ENCODE measurements around the gene PRKN.

Gene PRKN

DNA sequence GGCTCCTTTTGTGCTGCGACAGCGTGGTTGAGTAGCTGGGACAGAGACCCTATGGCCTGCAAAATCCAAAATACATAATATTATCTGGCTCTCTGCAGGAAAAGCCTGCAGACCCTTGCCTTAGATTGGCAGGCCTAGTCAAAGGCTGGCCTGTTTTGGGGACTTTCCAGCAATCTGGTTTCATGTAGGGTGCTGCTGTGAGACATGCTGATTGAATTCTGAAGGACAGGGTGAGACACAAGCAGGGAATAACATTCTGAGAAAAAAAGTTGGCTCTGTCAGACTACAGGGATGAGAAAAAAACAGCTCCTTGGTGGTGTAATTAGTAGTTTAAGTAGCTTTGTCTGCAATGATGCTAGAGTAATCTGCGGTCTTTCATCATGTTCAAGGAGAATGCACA, 1051.0 kb downstream of the PRKN start:
- no peak for DNase-seq (ENCODE audit: extremely low spot score)
- CTCF ChIA-PET: no interaction called here
- POLR2A ChIA-PET: no interaction called here
- no peak for TF ChIP-seq CTBP1 (IDR thresholded peaks at IDR 0.05; ENCODE audit: borderline replicate concordance)
- no peak for TF ChIP-seq FOXM1 (IDR thresholded peaks at IDR 0.05; ENCODE audit: borderline replicate concordance)
- no peak for TF ChIP-seq LEF1 (IDR thresholded peaks at IDR 0.05; ENCODE audit: borderline replicate concordance)
- TF ChIP-seq BHLHE40 (IDR thresholded peaks at IDR 0.05; ENCODE audit: borderline replicate concordance): no peak
- no peak for TF ChIP-seq L3MBTL2 (conservative IDR thresholded peaks at IDR 0.05)
- no peak for TF ChIP-seq ARNT (IDR thresholded peaks at IDR 0.05)
- no peak for TF ChIP-seq SUZ12 (IDR thresholded peaks at IDR 0.05)
- TF ChIP-seq PKNOX1 (IDR thresholded peaks at IDR 0.05): no peak
- no peak for TF ChIP-seq FOXK2 (IDR thresholded peaks at IDR 0.05)
- TF ChIP-seq ZNF384 (IDR thresholded peaks at IDR 0.05): no peak
- TF ChIP-seq FOXA1 (IDR thresholded peaks at IDR 0.05): no peak
- no peak for TF ChIP-seq HDGF (IDR thresholded peaks at IDR 0.05; ENCODE audit: borderline replicate concordance)
- no peak for TF ChIP-seq NFRKB (IDR thresholded peaks at IDR 0.05)
- no peak for TF ChIP-seq ELF4 (IDR thresholded peaks at IDR 0.05)
- TF ChIP-seq SP1 (IDR thresholded peaks at IDR 0.05): no peak
- no peak for TF ChIP-seq TARDBP (IDR thresholded peaks at IDR 0.05)

DNA sequence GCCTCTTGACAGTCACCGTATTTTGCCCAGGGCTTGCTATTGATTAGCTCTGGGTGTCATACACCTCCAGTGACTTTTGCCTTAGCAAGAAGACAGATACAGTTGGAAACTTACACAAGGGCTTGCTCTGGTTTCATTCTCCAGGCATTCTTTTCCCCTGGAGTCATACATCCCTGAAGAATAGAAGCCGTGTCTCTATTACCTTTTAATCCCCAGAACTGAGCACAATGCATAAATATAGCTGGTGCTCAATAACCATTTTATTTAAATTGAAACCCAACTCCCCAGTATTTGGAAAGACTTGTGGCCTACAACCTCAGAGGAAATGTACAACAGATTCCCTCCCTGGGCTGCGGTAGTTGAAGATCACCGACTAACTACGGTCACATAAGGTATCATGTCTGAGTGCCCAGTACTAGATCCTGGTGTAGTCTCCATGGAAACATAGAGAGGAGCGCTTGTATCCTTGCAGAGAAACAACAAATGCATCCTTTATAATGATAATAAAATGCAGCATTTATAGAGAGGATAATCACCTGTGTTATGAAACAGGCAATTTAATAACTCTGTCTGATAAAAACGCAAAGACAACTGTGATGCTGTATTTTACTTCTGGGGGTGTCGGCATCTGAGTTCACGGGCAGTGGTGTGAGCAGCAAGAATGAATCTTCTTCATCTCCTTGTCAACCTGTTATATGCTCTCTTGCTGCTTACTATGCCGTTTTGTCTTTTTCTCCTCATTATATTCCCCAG, 1052.5 kb downstream of the PRKN start:
- CTCF ChIA-PET: no interaction called here
- DNase-seq (ENCODE audit: extremely low spot score): no peak
- POLR2A ChIA-PET: no interaction called here
- TF ChIP-seq LEF1 (IDR thresholded peaks at IDR 0.05; ENCODE audit: borderline replicate concordance): no peak
- no peak for TF ChIP-seq TARDBP (IDR thresholded peaks at IDR 0.05)
- no peak for TF ChIP-seq SUZ12 (IDR thresholded peaks at IDR 0.05)
- TF ChIP-seq FOXK2 (IDR thresholded peaks at IDR 0.05): no peak
- no peak for TF ChIP-seq L3MBTL2 (conservative IDR thresholded peaks at IDR 0.05)

DNA sequence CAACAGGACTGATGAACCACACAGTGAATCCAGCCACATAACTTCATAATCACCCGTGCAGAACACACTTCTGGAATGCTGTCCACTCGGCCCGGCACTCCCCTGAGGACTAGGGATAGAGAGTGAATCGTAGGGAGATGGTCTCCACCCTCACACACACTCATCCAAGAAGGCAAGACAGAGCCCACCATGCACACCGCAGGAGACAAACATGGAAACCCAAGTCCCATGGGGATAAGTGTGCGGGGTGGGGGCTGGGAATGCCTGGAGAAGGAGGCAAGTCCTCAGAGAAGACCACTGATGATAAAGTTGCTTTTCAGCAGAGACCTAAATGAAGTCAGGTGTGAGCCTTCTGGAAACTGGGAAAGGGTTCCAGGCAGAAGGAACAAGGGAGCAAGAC, 1054.5 kb downstream of the PRKN start:
- CTCF ChIA-PET: no interaction called here
- no peak for TF ChIP-seq FOXA1 (IDR thresholded peaks at IDR 0.05)
- TF ChIP-seq ZNF384 (IDR thresholded peaks at IDR 0.05): no peak
- TF ChIP-seq SP1 (IDR thresholded peaks at IDR 0.05): no peak
- no peak for TF ChIP-seq HDGF (IDR thresholded peaks at IDR 0.05; ENCODE audit: borderline replicate concordance)
- no peak for TF ChIP-seq FOXM1 (IDR thresholded peaks at IDR 0.05; ENCODE audit: borderline replicate concordance)
- no peak for TF ChIP-seq CTBP1 (IDR thresholded peaks at IDR 0.05; ENCODE audit: borderline replicate concordance)
- TF ChIP-seq NFRKB (IDR thresholded peaks at IDR 0.05): no peak
- no peak for TF ChIP-seq PKNOX1 (IDR thresholded peaks at IDR 0.05)
- no peak for TF ChIP-seq ELF4 (IDR thresholded peaks at IDR 0.05)
- no peak for TF ChIP-seq BHLHE40 (IDR thresholded peaks at IDR 0.05; ENCODE audit: borderline replicate concordance)
- POLR2A ChIA-PET: no interaction called here
- DNase-seq (ENCODE audit: extremely low spot score): no peak

DNA sequence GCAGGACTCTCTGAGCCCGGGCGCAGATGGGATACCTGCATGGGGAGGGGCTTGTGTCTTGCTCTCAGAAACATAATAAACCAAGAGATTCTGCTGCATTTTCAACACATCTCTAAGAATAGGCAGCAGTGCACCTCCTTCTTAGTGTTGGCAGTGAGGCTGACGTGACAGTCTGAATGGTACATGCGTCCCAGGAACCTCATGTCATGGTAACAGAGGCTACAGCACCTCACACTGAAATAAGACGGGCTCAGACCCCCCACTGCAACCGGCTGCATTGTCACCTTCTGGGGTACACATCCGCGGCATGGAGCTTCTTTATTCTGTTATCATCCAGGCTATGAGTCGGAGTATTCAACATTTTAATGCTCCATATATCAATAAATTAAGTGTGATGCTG, 1056.4 kb downstream of the PRKN start:
- ChIA-PET POLR2A (no interaction called here), CTCF (no interaction called here)
- DNase-seq (ENCODE audit: extremely low spot score): no peak
- no peak for TF ChIP-seq TARDBP (IDR thresholded peaks at IDR 0.05)
- no peak for TF ChIP-seq ARNT (IDR thresholded peaks at IDR 0.05)
- TF ChIP-seq SP1 (IDR thresholded peaks at IDR 0.05): no peak
- no peak for TF ChIP-seq FOXM1 (IDR thresholded peaks at IDR 0.05; ENCODE audit: borderline replicate concordance)
- TF ChIP-seq LEF1 (IDR thresholded peaks at IDR 0.05; ENCODE audit: borderline replicate concordance): no peak
- no peak for TF ChIP-seq NFRKB (IDR thresholded peaks at IDR 0.05)
- TF ChIP-seq BHLHE40 (IDR thresholded peaks at IDR 0.05; ENCODE audit: borderline replicate concordance): no peak
- no peak for TF ChIP-seq FOXK2 (IDR thresholded peaks at IDR 0.05)
- TF ChIP-seq ELF4 (IDR thresholded peaks at IDR 0.05): no peak
- no peak for TF ChIP-seq ZNF384 (IDR thresholded peaks at IDR 0.05)
- TF ChIP-seq HDGF (IDR thresholded peaks at IDR 0.05; ENCODE audit: borderline replicate concordance): no peak
- TF ChIP-seq PKNOX1 (IDR thresholded peaks at IDR 0.05): no peak
- TF ChIP-seq SUZ12 (IDR thresholded peaks at IDR 0.05): no peak
- no peak for TF ChIP-seq L3MBTL2 (conservative IDR thresholded peaks at IDR 0.05)
- no peak for TF ChIP-seq CTBP1 (IDR thresholded peaks at IDR 0.05; ENCODE audit: borderline replicate concordance)
- no peak for TF ChIP-seq FOXA1 (IDR thresholded peaks at IDR 0.05)

DNA sequence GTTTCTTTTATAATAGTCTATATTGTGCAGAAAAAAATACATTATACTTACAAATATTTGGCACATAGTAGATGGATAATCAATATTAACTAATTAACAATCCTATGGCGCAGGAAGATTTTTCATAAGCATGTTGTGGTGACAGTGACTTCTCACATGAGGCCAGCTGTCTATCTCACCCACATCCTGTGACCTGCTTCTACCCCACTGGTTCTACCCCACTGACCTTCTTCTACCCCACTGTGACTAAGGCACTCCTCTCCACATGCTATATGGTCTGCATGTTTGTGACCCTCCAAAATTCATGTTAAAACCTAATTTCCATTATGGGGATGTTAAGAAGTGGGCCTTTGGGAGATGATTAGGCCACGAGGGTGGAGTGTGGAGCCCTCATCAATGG, 1058.9 kb downstream of the PRKN start:
- TF ChIP-seq FOXA1 (IDR thresholded peaks at IDR 0.05) (no peak), ZNF384 (IDR thresholded peaks at IDR 0.05) (no peak), HDGF (IDR thresholded peaks at IDR 0.05; ENCODE audit: borderline replicate concordance) (no peak), FOXM1 (IDR thresholded peaks at IDR 0.05; ENCODE audit: borderline replicate concordance) (no peak), SP1 (IDR thresholded peaks at IDR 0.05) (no peak), ELF4 (IDR thresholded peaks at IDR 0.05) (no peak), CTBP1 (IDR thresholded peaks at IDR 0.05; ENCODE audit: borderline replicate concordance) (no peak), TARDBP (IDR thresholded peaks at IDR 0.05) (no peak), BHLHE40 (IDR thresholded peaks at IDR 0.05; ENCODE audit: borderline replicate concordance) (no peak), SUZ12 (IDR thresholded peaks at IDR 0.05) (no peak), LEF1 (IDR thresholded peaks at IDR 0.05; ENCODE audit: borderline replicate concordance) (no peak), PKNOX1 (IDR thresholded peaks at IDR 0.05) (no peak), ARNT (IDR thresholded peaks at IDR 0.05) (no peak), NFRKB (IDR thresholded peaks at IDR 0.05) (no peak)
- DNase-seq (ENCODE audit: extremely low spot score): no peak
- ChIA-PET POLR2A (no interaction called here), CTCF (interaction anchor here (0.5 kb wide), 1 partner anchor 1233 kb away, joined by 4 read pairs; no protein-coding TSS in a partner anchor)

All from HEK293T (cell line).